IMR-90 (cell line): Measurements from ENCODE around the gene LINC00237. TPM values are rescaled to one million over a fixed set of nuclear protein-coding genes. Genes with fewer than 3 reads are reported as not detected.

Source experiments
- ATAC-seq: fragments of 200-7000 bp; cut with Tn5 transposase; 2 replicates; pipeline ENCODE4 v1.9.1; 2020; ENCODE audit warnings: low read depth, mild to moderate bottlenecking, moderate library complexity
- BruUV-seq: library from RNA; stranded (reverse); fragments of 400-500 nt; replicated peaks from 2 replicates; lab custom pipeline; 2021; lab: Mats Ljungman, UMichigan
- CTCF ChIA-PET: fragments of 300-600 bp; formaldehyde crosslinking; extraction: SDS; loops from one replicate; lab custom pipeline; 2021; ENCODE audit warnings: antibody characterized with exemption; lab: Yijun Ruan, JAX
- POLR2A ChIA-PET: fragments of 300-600 bp; sonication (Branson Sonifier 250); formaldehyde crosslinking; loops from one replicate; lab custom pipeline; 2022; ENCODE audit warnings: antibody characterized with exemption; ENCODE audit not compliant: unreplicated experiment; lab: Charles Lee
- DNase-seq: peaks from one replicate; pipeline ENCODE4 v3.0.0; 2013
- H2AFZ ChIP-seq: replicated peaks from 2 replicates; pipeline ENCODE3; 2013; ENCODE audit warnings: low read length, mild to moderate bottlenecking; ENCODE audit not compliant: poor library complexity
- H2AK5ac ChIP-seq: 2 replicates; pipeline ENCODE4 v1.6.1; 2013; ENCODE audit warnings: low read depth, low read length, inconsistent platforms
- H2AK9ac ChIP-seq: replicated peaks from 2 replicates; pipeline ENCODE3; 2013; ENCODE audit warnings: mild to moderate bottlenecking, low read depth, low read length, moderate library complexity; ENCODE audit not compliant: poor library complexity
- H2BK120ac ChIP-seq: 2 replicates; pipeline ENCODE4 v1.6.1; 2013; ENCODE audit warnings: low read depth, low read length, inconsistent platforms
- H2BK15ac ChIP-seq: 3 replicates; pipeline ENCODE4 v1.6.1; 2013; ENCODE audit warnings: low read depth, low read length, inconsistent platforms
- H2BK20ac ChIP-seq: 2 replicates; pipeline ENCODE4 v1.6.1; 2013; ENCODE audit warnings: low read depth, mild to moderate bottlenecking, inconsistent platforms, low read length, moderate library complexity
- H2BK5ac ChIP-seq: 2 replicates; pipeline ENCODE4 v1.6.1; 2013; ENCODE audit warnings: mild to moderate bottlenecking, low read depth, low read length, inconsistent platforms; ENCODE audit not compliant: poor library complexity, severe bottlenecking
- H3K14ac ChIP-seq: replicated peaks from 2 replicates; pipeline ENCODE4 v1.6.1; 2013; ENCODE audit warnings: low read depth, low read length, inconsistent platforms
- H3K18ac ChIP-seq: 2 replicates; pipeline ENCODE4 v1.6.1; 2013; ENCODE audit warnings: low read depth, low read length, control low read depth
- H3K23ac ChIP-seq: 2 replicates; pipeline ENCODE4 v1.6.1; 2013; ENCODE audit warnings: low read depth, low read length, inconsistent platforms
- H3K27ac ChIP-seq: 2 replicates; pipeline ENCODE4 v1.5.1; 2013; ENCODE audit warnings: mild to moderate bottlenecking, control low read depth, low read length; ENCODE audit not compliant: insufficient read depth
- H3K27me3 ChIP-seq: 2 replicates; pipeline ENCODE4 v1.6.1; 2013; ENCODE audit warnings: low read length; ENCODE audit not compliant: control insufficient read depth, insufficient read depth
- H3K36me3 ChIP-seq: 2 replicates; pipeline ENCODE4 v1.6.1; 2013; ENCODE audit warnings: low read length, mixed read lengths; ENCODE audit not compliant: control insufficient read depth, insufficient read depth
- H3K4ac ChIP-seq: 2 replicates; pipeline ENCODE4 v1.6.1; 2013; ENCODE audit warnings: low read depth, low read length, inconsistent platforms
- H3K4me1 ChIP-seq: 2 replicates; pipeline ENCODE4 v1.6.1; 2013; ENCODE audit warnings: low read length, mixed read lengths; ENCODE audit not compliant: control insufficient read depth, insufficient read depth
- H3K4me2 ChIP-seq: 2 replicates; pipeline ENCODE4 v1.6.1; 2013; ENCODE audit warnings: low read depth, mild to moderate bottlenecking, control low read depth, low read length, moderate library complexity
- H3K4me3 ChIP-seq: 2 replicates; pipeline ENCODE4 v1.5.1; 2013; ENCODE audit warnings: low read depth, mild to moderate bottlenecking, control low read depth, low read length, moderate library complexity; ENCODE audit not compliant: insufficient read depth
- H3K56ac ChIP-seq: 2 replicates; pipeline ENCODE4 v1.6.1; 2013; ENCODE audit warnings: low read length, inconsistent platforms; ENCODE audit not compliant: insufficient read depth; ENCODE audit errors: extremely low read depth
- H3K79me1 ChIP-seq, 2 experiments: 2 replicates each; pipeline ENCODE4 v1.6.1; 2013; ENCODE audit warnings: low read length in 2 of 2, inconsistent platforms in 1 of 2, low read depth in 1 of 2
- H3K9ac ChIP-seq: 2 replicates; pipeline ENCODE4 v1.6.1; 2013; ENCODE audit warnings: low read depth, low read length, control low read depth
- H3K9me1 ChIP-seq: 2 replicates; pipeline ENCODE4 v1.6.1; 2013; ENCODE audit warnings: low read length, inconsistent platforms; ENCODE audit not compliant: insufficient read depth
- H3K9me3 ChIP-seq: 2 replicates; pipeline ENCODE4 v1.6.1; 2013; ENCODE audit warnings: low read length; ENCODE audit not compliant: control insufficient read depth, insufficient read depth
- H4K20me1 ChIP-seq: 2 replicates; pipeline ENCODE4 v1.6.1; 2013; ENCODE audit warnings: low read length, inconsistent platforms; ENCODE audit not compliant: insufficient read depth
- H4K5ac ChIP-seq: 2 replicates; pipeline ENCODE4 v1.6.1; 2013; ENCODE audit warnings: mild to moderate bottlenecking, low read depth, low read length, control low read depth
- H4K8ac ChIP-seq, 2 experiments: 2 replicates each; pipeline ENCODE4 v1.6.1; 2013; ENCODE audit warnings: low read depth in 2 of 2, low read length in 2 of 2, control low read depth in 1 of 2, inconsistent platforms in 1 of 2
- H4K91ac ChIP-seq: 2 replicates; pipeline ENCODE4 v1.6.1; 2013; ENCODE audit warnings: low read depth, low read length, inconsistent platforms; ENCODE audit not compliant: insufficient read depth
- BHLHE40 ChIP-seq: fragments of 150-350 bp; IDR thresholded peaks from 2 replicates; pipeline ENCODE4 v1.6.1; 2016; ENCODE audit warnings: mild to moderate bottlenecking, low read depth, low read length
- CHD1 ChIP-seq: IDR thresholded peaks from 2 replicates; pipeline ENCODE4 v1.6.1; 2012; ENCODE audit warnings: low read depth, low read length, improper control_type of control experiment
- CTCF ChIP-seq: conservative IDR thresholded peaks from 2 replicates; pipeline ENCODE4 v1.5.1; 2012; ENCODE audit warnings: mild to moderate bottlenecking, low read depth, low read length, improper control_type of control experiment
- FOS ChIP-seq: fragments of 150-350 bp; IDR thresholded peaks from 2 replicates; pipeline ENCODE4 v1.6.1; 2016; ENCODE audit warnings: low read depth, low read length
- MAFK ChIP-seq: IDR thresholded peaks from 2 replicates; pipeline ENCODE4 v1.6.1; 2012; ENCODE audit warnings: low read depth, low read length, improper control_type of control experiment
- MAZ ChIP-seq: IDR thresholded peaks from 2 replicates; pipeline ENCODE4 v1.6.1; 2012; ENCODE audit warnings: low read depth, mild to moderate bottlenecking, low read length, improper control_type of control experiment, moderate library complexity, borderline replicate concordance
- MXI1 ChIP-seq: IDR thresholded peaks from 2 replicates; pipeline ENCODE4 v1.6.1; 2012; ENCODE audit warnings: low read depth, mild to moderate bottlenecking, low read length, moderate library complexity, borderline replicate concordance
- POLR2A ChIP-seq: IDR thresholded peaks from 2 replicates; pipeline ENCODE4 v1.6.1; 2012; ENCODE audit warnings: mild to moderate bottlenecking, low read depth, low read length
- SMC3 ChIP-seq: fragments of 150-350 bp; IDR thresholded peaks from 2 replicates; pipeline ENCODE4 v1.6.1; 2016; ENCODE audit warnings: low read depth, mild to moderate bottlenecking, antibody characterized with exemption, low read length, moderate library complexity
- USF2 ChIP-seq: fragments of 150-350 bp; IDR thresholded peaks from 2 replicates; pipeline ENCODE4 v1.6.1; 2017; ENCODE audit warnings: mild to moderate bottlenecking, antibody characterized with exemption, low read length, low read depth
- WGBS, 2 experiments: methylation state at CpG; one replicate each; pipeline versions ENCODE4 v1.1.5 to v1.1.7; 2013; ENCODE audit warnings: missing lambda C conversion rate in 2 of 2; ENCODE audit not compliant: insufficient read length in 1 of 2; ENCODE audit errors: extremely low coverage in 2 of 2; 5-methylcytosine and 5-hydroxymethylcytosine counted together
- dilution Hi-C: fragments of 300-500 bp; cut with HindIII; formaldehyde crosslinking; loops from one replicate; pipeline ENCODE4 v1.14.3; 2018; ENCODE audit warnings: low sequenced_read_pairs; ENCODE audit not compliant: unreplicated experiment
- in situ Hi-C: fragments of 300-500 bp; cut with MboI; formaldehyde crosslinking; loops from 3 replicates; pipeline ENCODE4 v1.14.3; 2019; ENCODE audit warnings: low sequenced_read_pairs, inconsistent platforms, mixed read lengths
- intact Hi-C: fragments of 100-400 bp; cut with micrococcal nuclease; formaldehyde crosslinking; loops from 2 replicates; pipeline ENCODE4 v1.10.0; 2022
- polyA plus RNA-seq, 3 experiments: library from polyadenylated mRNA; depleted of rRNA; stranded (reverse); fragments of >200 nt; gene quantifications; 2 replicates each; pipeline ENCODE4 v1.2.3, GENCODE V29; 2012; ENCODE audit warnings: low replicate concordance in 1 of 3
- total RNA-seq: library from RNA; depleted of rRNA; stranded (reverse); fragments of >200 nt; gene quantifications from 2 replicates; pipeline ENCODE4 v1.2.3, GENCODE V29; 2012

LINC00237 gene
- total and polyA plus RNA-seq, 2 of the 4 experiments (the other 2 are of a cell fraction), result not detected

GRCh38 chr20:21075471-21075870 lies 30.7 kb downstream of the LINC00237 start:
- H3K9me1 ChIP-seq, result no peaks in the 10 kb centered on the region
- H3K4me3 ChIP-seq, result no peak overlapping the region
- intact Hi-C loops (no loop called here), in situ Hi-C loops (no loop called here), dilution Hi-C loops (no loop called here)
- H3K18ac ChIP-seq, result no peak overlapping the region
- no CpG with 5 or more reads among the region's 6 CpGs for WGBS, 2 experiments
- H3K56ac ChIP-seq, result no peak overlapping the region
- no peak overlapping the region for H2BK5ac ChIP-seq
- CTCF ChIA-PET, result no interaction called here
- H2BK20ac ChIP-seq, result no peak overlapping the region
- H4K20me1 ChIP-seq, result no peaks in the 10 kb centered on the region
- H3K14ac ChIP-seq, result no peak overlapping the region
- no peak for DNase-seq
- H3K36me3 ChIP-seq, result no peaks in the 10 kb centered on the region
- no peak overlapping the region for H4K8ac ChIP-seq
- no peak overlapping the region for H2AK5ac ChIP-seq
- no peaks in the 10 kb centered on the region for H3K4me1 ChIP-seq
- no peaks in the 10 kb centered on the region for H3K9me3 ChIP-seq
- H3K4ac ChIP-seq, result no peak overlapping the region
- H4K5ac ChIP-seq, result no peak overlapping the region
- no peak overlapping the region for H2BK15ac ChIP-seq
- no peak overlapping the region for H4K91ac ChIP-seq
- no peaks in the 10 kb centered on the region for H3K27me3 ChIP-seq
- H3K79me1 ChIP-seq, result no peaks in the 10 kb centered on the region
- no peak overlapping the region for H2AFZ ChIP-seq
- POLR2A ChIA-PET, result no interaction called here
- no peak overlapping the region for H3K27ac ChIP-seq
- ATAC-seq, result no peak
- H3K23ac ChIP-seq, result no peak overlapping the region
- H3K9ac ChIP-seq, result no peak overlapping the region
- no peak overlapping the region for H3K4me2 ChIP-seq
- no TSS peak for BruUV-seq
- H2BK120ac ChIP-seq, result no peak overlapping the region
- TF ChIP-seq SMC3, result no peak
- no peak for TF ChIP-seq BHLHE40
- no peak for TF ChIP-seq FOS
- TF ChIP-seq CTCF, result no peak
- TF ChIP-seq POLR2A, result no peak
- TF ChIP-seq MAFK, result no peak
- TF ChIP-seq USF2, result no peak
- no peak for TF ChIP-seq MAZ
- no peak for TF ChIP-seq CHD1
- no peak for TF ChIP-seq MXI1
- no peak overlapping the region for H2AK9ac ChIP-seq
